Prostate gland (tissue), 2 donors: Measurements from ENCODE around the gene ZSCAN31.

Source experiments
- POLR2A ChIP-seq: fragments of 450-650 bp; IDR thresholded peaks from one replicate; pipeline ENCODE4 v1.6.1; 2016; ENCODE audit warnings: antibody characterized with exemption, mild to moderate bottlenecking
- TF ChIP-seq, protein P1 (sequence below), 4 experiments: fragments of 200-600 bp in 2 of 4; fragments of 450-650 bp in 2 of 4; sonication (generic) in 2 of 4; IDR thresholded peaks; 1 replicate in 3 of 4; 2 replicates in 1 of 4; pipeline ENCODE4 v1.5.1; 2016 to 2019; ENCODE audit warnings: antibody characterized with exemption in 4 of 4, mild to moderate bottlenecking in 2 of 4, moderate library complexity in 2 of 4

DNA sequence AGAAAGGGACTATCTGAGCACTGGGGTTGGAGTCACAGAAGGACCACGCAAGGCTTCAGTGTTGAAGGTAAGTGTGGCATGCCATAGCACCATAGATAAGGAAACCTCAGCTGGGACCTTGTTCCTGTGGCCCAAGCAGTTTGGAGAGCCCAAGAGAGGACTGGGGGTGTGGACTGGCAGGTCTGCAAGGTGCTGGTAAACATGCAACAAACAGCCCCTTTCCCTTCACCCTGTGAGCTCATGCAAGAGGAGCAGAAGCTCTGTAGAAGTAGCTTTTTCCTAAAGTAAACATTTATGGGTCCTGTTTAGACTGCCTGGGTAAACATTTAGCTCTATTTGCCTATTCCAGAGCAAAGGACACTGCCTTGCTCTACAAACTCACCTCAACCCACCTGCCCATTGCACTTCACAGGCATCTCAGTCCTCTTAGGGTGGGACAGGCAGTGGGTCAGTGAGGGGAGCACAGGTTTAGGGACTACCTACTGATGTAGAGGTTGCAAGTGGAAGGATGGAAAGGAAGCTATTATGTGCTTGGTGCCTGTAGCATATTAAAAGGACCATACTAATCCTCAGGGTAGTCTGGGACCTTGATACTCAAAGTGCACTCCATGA lies 12.0 kb downstream of the ZSCAN31 start:
- TF ChIP-seq POLR2A = no peak
- TF ChIP-seq, protein P1, sequence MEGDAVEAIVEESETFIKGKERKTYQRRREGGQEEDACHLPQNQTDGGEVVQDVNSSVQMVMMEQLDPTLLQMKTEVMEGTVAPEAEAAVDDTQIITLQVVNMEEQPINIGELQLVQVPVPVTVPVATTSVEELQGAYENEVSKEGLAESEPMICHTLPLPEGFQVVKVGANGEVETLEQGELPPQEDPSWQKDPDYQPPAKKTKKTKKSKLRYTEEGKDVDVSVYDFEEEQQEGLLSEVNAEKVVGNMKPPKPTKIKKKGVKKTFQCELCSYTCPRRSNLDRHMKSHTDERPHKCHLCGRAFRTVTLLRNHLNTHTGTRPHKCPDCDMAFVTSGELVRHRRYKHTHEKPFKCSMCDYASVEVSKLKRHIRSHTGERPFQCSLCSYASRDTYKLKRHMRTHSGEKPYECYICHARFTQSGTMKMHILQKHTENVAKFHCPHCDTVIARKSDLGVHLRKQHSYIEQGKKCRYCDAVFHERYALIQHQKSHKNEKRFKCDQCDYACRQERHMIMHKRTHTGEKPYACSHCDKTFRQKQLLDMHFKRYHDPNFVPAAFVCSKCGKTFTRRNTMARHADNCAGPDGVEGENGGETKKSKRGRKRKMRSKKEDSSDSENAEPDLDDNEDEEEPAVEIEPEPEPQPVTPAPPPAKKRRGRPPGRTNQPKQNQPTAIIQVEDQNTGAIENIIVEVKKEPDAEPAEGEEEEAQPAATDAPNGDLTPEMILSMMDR (IDR thresholded peaks at IDR 0.05) = no peak
